ENCODE results near the gene CAMK1D.

The CAMK1D gene

GRCh38 chr10:12375076-12375504 lies 25.7 kb downstream of the CAMK1D start:
- no peak for DNase-seq (ENCODE audit: low read depth)

GRCh38 chr10:12376211-12376610 lies 26.9 kb downstream of the CAMK1D start:
- no peak for DNase-seq (ENCODE audit: low read depth)

- DNase-seq (ENCODE audit: low read depth), result no peak
These were observed 28.4 kb downstream of the CAMK1D start for GRCh38 chr10:12377658-12378290.

- DNase-seq (ENCODE audit: low read depth), result no peak
These were observed 31.7 kb downstream of the CAMK1D start for GRCh38 chr10:12380999-12381398.

GRCh38 chr10:12381536-12382156 lies 32.3 kb downstream of the CAMK1D start:
- no peak for DNase-seq (ENCODE audit: low read depth)

GRCh38 chr10:12382157-12382548 lies 32.8 kb downstream of the CAMK1D start:
- DNase-seq (ENCODE audit: low read depth), result no peak

- DNase-seq (ENCODE audit: low read depth), result no peak
These were observed 33.7 kb downstream of the CAMK1D start for GRCh38 chr10:12382956-12383531.

GRCh38 chr10:12384906-12385305 lies 35.6 kb downstream of the CAMK1D start:
- DNase-seq (ENCODE audit: low read depth), result no peak

- DNase-seq (ENCODE audit: low read depth), result no peak
These were observed 38.3 kb downstream of the CAMK1D start for GRCh38 chr10:12387561-12388210.

GRCh38 chr10:12388671-12389070 lies 39.3 kb downstream of the CAMK1D start:
- DNase-seq (ENCODE audit: low read depth), result no peak

- DNase-seq (ENCODE audit: low read depth), result no peak
These were observed 39.9 kb downstream of the CAMK1D start for GRCh38 chr10:12389154-12389734.

GRCh38 chr10:12390733-12391132 lies 41.4 kb downstream of the CAMK1D start:
- DNase-seq (ENCODE audit: low read depth), result no peak

- no peak for DNase-seq (ENCODE audit: low read depth)
These were observed 41.9 kb downstream of the CAMK1D start for GRCh38 chr10:12391206-12391605.

- no peak for DNase-seq (ENCODE audit: low read depth)
These were observed 44.5 kb downstream of the CAMK1D start for GRCh38 chr10:12393831-12394230.

- DNase-seq (ENCODE audit: low read depth), result no peak
These were observed 45.1 kb downstream of the CAMK1D start for GRCh38 chr10:12394241-12395033.

- no peak for DNase-seq (ENCODE audit: low read depth)
These were observed 46.7 kb downstream of the CAMK1D start for GRCh38 chr10:12396093-12396492.

- DNase-seq (ENCODE audit: low read depth), result no peak
These were observed 47.2 kb downstream of the CAMK1D start for GRCh38 chr10:12396567-12396966.

- DNase-seq (ENCODE audit: low read depth), result no peak
These were observed 48.0 kb downstream of the CAMK1D start for GRCh38 chr10:12397147-12397896.

GRCh38 chr10:12397941-12398340 lies 48.6 kb downstream of the CAMK1D start:
- DNase-seq (ENCODE audit: low read depth), result no peak

GRCh38 chr10:12400266-12400931 lies 51.1 kb downstream of the CAMK1D start:
- DNase-seq (ENCODE audit: low read depth), result no peak

GRCh38 chr10:12401466-12401865 lies 52.1 kb downstream of the CAMK1D start:
- DNase-seq (ENCODE audit: low read depth), result no peak
